Vagina (tissue), 2 donors: Measurements from ENCODE around the gene IKBKE.

Experiments used
- POLR2A ChIP-seq, 2 donors: fragments of 450-650 bp; IDR thresholded peaks; one replicate each; pipeline ENCODE4 v1.6.1; 2017; ENCODE audit warnings: antibody characterized with exemption in 2 of 2, mild to moderate bottlenecking in 2 of 2, moderate library complexity in 2 of 2
- POLR2AphosphoS5 ChIP-seq, 2 donors: sonication (generic); formaldehyde crosslinking; IDR thresholded peaks; one replicate each; pipeline ENCODE4 v1.9.0; 2017; ENCODE audit warnings: antibody characterized with exemption in 2 of 2, mild to moderate bottlenecking in 2 of 2, low read depth in 1 of 2; ENCODE audit not compliant: insufficient read depth in 1 of 2
- TF ChIP-seq, protein P1 (sequence below), 3 experiments: fragments of 450-650 bp in 2 of 3; fragments of 200-600 bp in 1 of 3; sonication (generic) in 1 of 3; IDR thresholded peaks; one replicate each; pipeline ENCODE4 v1.5.1; 2017 to 2019; ENCODE audit warnings: antibody characterized with exemption in 3 of 3, mild to moderate bottlenecking in 2 of 3, moderate library complexity in 2 of 3

- TF ChIP-seq, protein P1, sequence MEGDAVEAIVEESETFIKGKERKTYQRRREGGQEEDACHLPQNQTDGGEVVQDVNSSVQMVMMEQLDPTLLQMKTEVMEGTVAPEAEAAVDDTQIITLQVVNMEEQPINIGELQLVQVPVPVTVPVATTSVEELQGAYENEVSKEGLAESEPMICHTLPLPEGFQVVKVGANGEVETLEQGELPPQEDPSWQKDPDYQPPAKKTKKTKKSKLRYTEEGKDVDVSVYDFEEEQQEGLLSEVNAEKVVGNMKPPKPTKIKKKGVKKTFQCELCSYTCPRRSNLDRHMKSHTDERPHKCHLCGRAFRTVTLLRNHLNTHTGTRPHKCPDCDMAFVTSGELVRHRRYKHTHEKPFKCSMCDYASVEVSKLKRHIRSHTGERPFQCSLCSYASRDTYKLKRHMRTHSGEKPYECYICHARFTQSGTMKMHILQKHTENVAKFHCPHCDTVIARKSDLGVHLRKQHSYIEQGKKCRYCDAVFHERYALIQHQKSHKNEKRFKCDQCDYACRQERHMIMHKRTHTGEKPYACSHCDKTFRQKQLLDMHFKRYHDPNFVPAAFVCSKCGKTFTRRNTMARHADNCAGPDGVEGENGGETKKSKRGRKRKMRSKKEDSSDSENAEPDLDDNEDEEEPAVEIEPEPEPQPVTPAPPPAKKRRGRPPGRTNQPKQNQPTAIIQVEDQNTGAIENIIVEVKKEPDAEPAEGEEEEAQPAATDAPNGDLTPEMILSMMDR (IDR thresholded peaks at IDR 0.05), result no peak
- no peak for TF ChIP-seq POLR2AphosphoS5 (IDR thresholded peaks at IDR 0.05; ENCODE audit: insufficient read depth in 1 of 2, low read depth in 1 of 2)
- no peak for TF ChIP-seq POLR2A (IDR thresholded peaks at IDR 0.05)
Observed at GRCh38 chr1:206487970-206488369, 17.7 kb downstream of the IKBKE start.
